Measurements from ENCODE around the gene ANXA8L1. TPM values are rescaled to one million over a fixed set of nuclear protein-coding genes. Genes with fewer than 3 reads are reported as not detected.

The ANXA8L1 gene
- total RNA-seq, 1 experiment from 2014 or later = not detected

DNA sequence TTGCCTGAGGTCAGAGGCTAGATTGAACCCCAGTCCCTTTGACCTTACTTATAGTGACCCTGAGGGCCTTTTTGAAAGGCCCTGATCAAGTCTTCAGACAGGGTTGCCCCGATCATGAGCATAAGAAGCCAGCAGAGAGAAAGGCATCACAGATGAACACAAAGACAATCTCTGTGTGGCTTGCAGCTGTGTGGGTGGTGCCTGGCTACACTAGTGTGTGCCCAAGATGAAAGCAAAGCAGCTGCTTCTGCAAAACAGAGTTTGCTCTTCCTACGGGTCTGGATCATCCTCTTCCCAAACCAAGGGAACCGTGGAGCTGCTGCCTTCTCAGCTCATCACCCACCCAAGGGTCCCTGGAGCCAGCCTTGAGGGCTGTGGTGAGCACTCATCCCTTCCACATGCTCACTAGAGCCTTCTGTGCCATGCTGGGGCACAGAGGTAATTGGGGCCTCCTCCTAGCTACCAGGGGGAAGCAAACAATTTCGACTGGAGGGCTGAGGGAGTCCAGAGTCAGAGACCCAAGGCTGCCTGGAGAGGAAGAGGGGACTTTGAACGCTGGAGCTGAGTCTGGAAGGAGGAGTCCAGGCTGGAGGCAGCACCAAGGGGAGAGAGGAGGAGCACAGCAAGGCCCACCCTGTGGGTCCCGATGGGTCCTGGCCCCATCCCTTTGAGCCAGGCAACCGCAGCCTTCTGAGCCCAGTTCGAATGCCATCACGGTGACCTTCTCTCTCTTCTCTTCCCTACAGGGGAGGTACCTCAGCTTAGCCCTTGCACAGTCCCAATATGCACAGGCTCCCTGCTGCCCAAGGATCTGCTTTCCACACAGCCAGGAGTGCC lies 46.5 kb upstream of the ANXA8L1 start:
- no peaks in the 10 kb centered on the region for H3K9me2 ChIP-seq (ENCODE audit: insufficient read depth)
- ChIA-PET RAD21 (ENCODE audit: low non-redundant PET in 1 of 2, low total read pairs in 2 of 2, uncharacterized antibody in 2 of 2, unreplicated experiment in 2 of 2) (no interaction called here), POLR2A (no interaction called here), CTCF (no interaction called here)
- no peaks in the 10 kb centered on the region for H3K4me1 ChIP-seq (ENCODE audit: control insufficient read depth in 1 of 2, insufficient read depth in 2 of 2, low read length in 2 of 2)
- H3K79me2 ChIP-seq (ENCODE audit: insufficient read depth, low read length) = no peaks in the 10 kb centered on the region
- TF ChIP-seq ELF1 (IDR thresholded peaks at IDR 0.05; ENCODE audit: borderline replicate concordance, low read depth) (no peak), CBX3 (IDR thresholded peaks at IDR 0.05; ENCODE audit: low read depth) (no peak), ZNF274 (IDR thresholded peaks at IDR 0.05; ENCODE audit: low read depth, low read length) (no peak), POLR2AphosphoS5 (IDR thresholded peaks at IDR 0.05; ENCODE audit: low read depth, low read length) (no peak), SRF (IDR thresholded peaks at IDR 0.05; ENCODE audit: low read depth) (no peak), EGR1 (IDR thresholded peaks at IDR 0.05; ENCODE audit: low read depth) (no peak), JUND (IDR thresholded peaks at IDR 0.05) (no peak), POLR2A (IDR thresholded peaks at IDR 0.05; ENCODE audit: borderline replicate concordance, extremely low read depth, insufficient read depth, insufficient read length) (no peak), CEBPB (IDR thresholded peaks at IDR 0.05; ENCODE audit: low read depth) (no peak), EZH2phosphoT487 (IDR thresholded peaks at IDR 0.05; ENCODE audit: borderline replicate concordance) (no peak), RAD21 (IDR thresholded peaks at IDR 0.05; ENCODE audit: low read depth) (no peak), FOSL1 (IDR thresholded peaks at IDR 0.05; ENCODE audit: low read depth) (no peak), SP1 (IDR thresholded peaks at IDR 0.05; ENCODE audit: low read depth) (no peak), EZH2 (IDR thresholded peaks at IDR 0.05) (no peak), SIN3A (IDR thresholded peaks at IDR 0.05; ENCODE audit: low read depth) (no peak)
- TF ChIP-seq, protein P1, sequence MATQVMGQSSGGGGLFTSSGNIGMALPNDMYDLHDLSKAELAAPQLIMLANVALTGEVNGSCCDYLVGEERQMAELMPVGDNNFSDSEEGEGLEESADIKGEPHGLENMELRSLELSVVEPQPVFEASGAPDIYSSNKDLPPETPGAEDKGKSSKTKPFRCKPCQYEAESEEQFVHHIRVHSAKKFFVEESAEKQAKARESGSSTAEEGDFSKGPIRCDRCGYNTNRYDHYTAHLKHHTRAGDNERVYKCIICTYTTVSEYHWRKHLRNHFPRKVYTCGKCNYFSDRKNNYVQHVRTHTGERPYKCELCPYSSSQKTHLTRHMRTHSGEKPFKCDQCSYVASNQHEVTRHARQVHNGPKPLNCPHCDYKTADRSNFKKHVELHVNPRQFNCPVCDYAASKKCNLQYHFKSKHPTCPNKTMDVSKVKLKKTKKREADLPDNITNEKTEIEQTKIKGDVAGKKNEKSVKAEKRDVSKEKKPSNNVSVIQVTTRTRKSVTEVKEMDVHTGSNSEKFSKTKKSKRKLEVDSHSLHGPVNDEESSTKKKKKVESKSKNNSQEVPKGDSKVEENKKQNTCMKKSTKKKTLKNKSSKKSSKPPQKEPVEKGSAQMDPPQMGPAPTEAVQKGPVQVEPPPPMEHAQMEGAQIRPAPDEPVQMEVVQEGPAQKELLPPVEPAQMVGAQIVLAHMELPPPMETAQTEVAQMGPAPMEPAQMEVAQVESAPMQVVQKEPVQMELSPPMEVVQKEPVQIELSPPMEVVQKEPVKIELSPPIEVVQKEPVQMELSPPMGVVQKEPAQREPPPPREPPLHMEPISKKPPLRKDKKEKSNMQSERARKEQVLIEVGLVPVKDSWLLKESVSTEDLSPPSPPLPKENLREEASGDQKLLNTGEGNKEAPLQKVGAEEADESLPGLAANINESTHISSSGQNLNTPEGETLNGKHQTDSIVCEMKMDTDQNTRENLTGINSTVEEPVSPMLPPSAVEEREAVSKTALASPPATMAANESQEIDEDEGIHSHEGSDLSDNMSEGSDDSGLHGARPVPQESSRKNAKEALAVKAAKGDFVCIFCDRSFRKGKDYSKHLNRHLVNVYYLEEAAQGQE (IDR thresholded peaks at IDR 0.05; ENCODE audit: low read depth) = no peak
- TF ChIP-seq, protein P2, sequence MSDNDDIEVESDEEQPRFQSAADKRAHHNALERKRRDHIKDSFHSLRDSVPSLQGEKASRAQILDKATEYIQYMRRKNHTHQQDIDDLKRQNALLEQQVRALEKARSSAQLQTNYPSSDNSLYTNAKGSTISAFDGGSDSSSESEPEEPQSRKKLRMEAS (IDR thresholded peaks at IDR 0.05) = no peak
- TF ChIP-seq, protein P3, sequence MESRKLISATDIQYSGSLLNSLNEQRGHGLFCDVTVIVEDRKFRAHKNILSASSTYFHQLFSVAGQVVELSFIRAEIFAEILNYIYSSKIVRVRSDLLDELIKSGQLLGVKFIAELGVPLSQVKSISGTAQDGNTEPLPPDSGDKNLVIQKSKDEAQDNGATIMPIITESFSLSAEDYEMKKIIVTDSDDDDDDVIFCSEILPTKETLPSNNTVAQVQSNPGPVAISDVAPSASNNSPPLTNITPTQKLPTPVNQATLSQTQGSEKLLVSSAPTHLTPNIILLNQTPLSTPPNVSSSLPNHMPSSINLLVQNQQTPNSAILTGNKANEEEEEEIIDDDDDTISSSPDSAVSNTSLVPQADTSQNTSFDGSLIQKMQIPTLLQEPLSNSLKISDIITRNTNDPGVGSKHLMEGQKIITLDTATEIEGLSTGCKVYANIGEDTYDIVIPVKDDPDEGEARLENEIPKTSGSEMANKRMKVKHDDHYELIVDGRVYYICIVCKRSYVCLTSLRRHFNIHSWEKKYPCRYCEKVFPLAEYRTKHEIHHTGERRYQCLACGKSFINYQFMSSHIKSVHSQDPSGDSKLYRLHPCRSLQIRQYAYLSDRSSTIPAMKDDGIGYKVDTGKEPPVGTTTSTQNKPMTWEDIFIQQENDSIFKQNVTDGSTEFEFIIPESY (IDR thresholded peaks at IDR 0.05; ENCODE audit: extremely low read depth, insufficient replicate concordance, low read length) = no peak
- no peaks in the 10 kb centered on the region for H3K27me3 ChIP-seq (ENCODE audit: insufficient read depth, low read length)
- no peaks in the 10 kb centered on the region for H4K20me1 ChIP-seq (ENCODE audit: insufficient read depth)
- no peak overlapping the region for H3K9ac ChIP-seq (ENCODE audit: low read length)
- H3K27ac ChIP-seq (ENCODE audit: low read depth, low read length) = no peak overlapping the region
- H3K36me3 ChIP-seq (ENCODE audit: control insufficient read depth in 1 of 2, insufficient read depth in 2 of 2, low read length in 2 of 2) = no peaks in the 10 kb centered on the region
- H3K4me3 ChIP-seq (replicated peaks in 1 of 2; ENCODE audit: low read depth in 1 of 2, low read length in 2 of 2) = no peak overlapping the region
- H3K4me2 ChIP-seq (ENCODE audit: low read length) = no peak overlapping the region
- no TSS peak for BruUV-seq (replicated peaks)
- no peak for ATAC-seq
- intact Hi-C loops (cut with micrococcal nuclease) = no loop called here
- H3K9me3 ChIP-seq (ENCODE audit: control insufficient read depth in 1 of 2, insufficient read depth in 1 of 2, low read depth in 1 of 2, low read length in 2 of 2) = no peaks in the 10 kb centered on the region
- no peak overlapping the region for H2AFZ ChIP-seq (ENCODE audit: low read depth, low read length, poor library complexity, severe bottlenecking)
- no peak for DNase-seq (ENCODE audit: low read depth, low spot score)
